ENCODE data around the gene GLTP. TPM values are rescaled to one million over a fixed set of nuclear protein-coding genes. Genes with fewer than 3 reads are reported as not detected.

Gene GLTP
- total and polyA plus RNA-seq, 2 of the 4 experiments (the other 2 are of a cell fraction) = 34.4 to 58.4 TPM

- no peaks in the 10 kb centered on the region for H3K9me3 ChIP-seq (ENCODE audit: control insufficient read depth, insufficient read depth, low read length)
- H3K27me3 ChIP-seq (ENCODE audit: control insufficient read depth, insufficient read depth, low read length) = no peaks in the 10 kb centered on the region; the same call in 1 of the 2 replicates
- H4K8ac ChIP-seq (ENCODE audit: low read depth in 2 of 2, low read length in 2 of 2) = no peak overlapping the region
- H3K9ac ChIP-seq (ENCODE audit: low read depth, low read length) = no peak overlapping the region
- H2AK5ac ChIP-seq (ENCODE audit: low read depth, low read length) = no peak overlapping the region
- no peak overlapping the region for H3K4me3 ChIP-seq (ENCODE audit: insufficient read depth, low read depth, low read length)
- intact Hi-C loops (cut with micrococcal nuclease) (no loop called here), in situ Hi-C loops (cut with MboI; ENCODE audit: low sequenced_read_pairs) (no loop called here), dilution Hi-C loops (cut with HindIII; ENCODE audit: low sequenced_read_pairs, unreplicated experiment) (no loop called here)
- no peak overlapping the region for H3K18ac ChIP-seq (ENCODE audit: low read depth, low read length)
- CTCF ChIA-PET = no interaction called here
- no peaks in the 10 kb centered on the region for H3K79me1 ChIP-seq (ENCODE audit: low read depth in 1 of 2, low read length in 2 of 2)
- no peak overlapping the region for H3K4me2 ChIP-seq (ENCODE audit: low read depth, low read length)
- H2AFZ ChIP-seq (replicated peaks; ENCODE audit: low read length, poor library complexity) = no peak overlapping the region
- H2BK15ac ChIP-seq (ENCODE audit: low read depth, low read length) = no peak overlapping the region
- no peaks in the 10 kb centered on the region for H3K9me1 ChIP-seq (ENCODE audit: insufficient read depth, low read length)
- TF ChIP-seq MXI1 (IDR thresholded peaks at IDR 0.05; ENCODE audit: borderline replicate concordance, low read depth, low read length) = no peak
- no peak for TF ChIP-seq BHLHE40 (IDR thresholded peaks at IDR 0.05; ENCODE audit: low read depth, low read length)
- no peak for TF ChIP-seq RAD21 (IDR thresholded peaks at IDR 0.05; ENCODE audit: low read length)
- TF ChIP-seq CTCF (conservative IDR thresholded peaks at IDR 0.05; ENCODE audit: low read depth, low read length) = no peak
- TF ChIP-seq MAZ (IDR thresholded peaks at IDR 0.05; ENCODE audit: borderline replicate concordance, low read depth, low read length) = no peak
- no peak overlapping the region for H2AK9ac ChIP-seq (replicated peaks; ENCODE audit: low read depth, low read length, poor library complexity)
- no peak overlapping the region for H3K4ac ChIP-seq (ENCODE audit: low read depth, low read length)
- no peaks in the 10 kb centered on the region for H3K36me3 ChIP-seq (ENCODE audit: control insufficient read depth, insufficient read depth, low read length)
- BruUV-seq (replicated peaks) = no TSS peak
- H4K5ac ChIP-seq (ENCODE audit: low read depth, low read length) = no peak overlapping the region
- 56% methylated on average over 3 of the region's 6 CpGs; no CpG with 5 or more reads in 1 of the 2 experiments for WGBS, 2 experiments (ENCODE audit: extremely low coverage in 2 of 2, insufficient read length in 1 of 2)
- no peaks in the 10 kb centered on the region for H3K4me1 ChIP-seq (ENCODE audit: control insufficient read depth, insufficient read depth, low read length)
- no peak overlapping the region for H3K56ac ChIP-seq (ENCODE audit: extremely low read depth, insufficient read depth, low read length)
- H2BK5ac ChIP-seq (ENCODE audit: low read depth, low read length, poor library complexity, severe bottlenecking) = no peak overlapping the region
- no peak overlapping the region for H3K23ac ChIP-seq (ENCODE audit: low read depth, low read length)
- no peak overlapping the region for H3K27ac ChIP-seq (ENCODE audit: insufficient read depth, low read length)
- H4K20me1 ChIP-seq (ENCODE audit: insufficient read depth, low read length) = no peaks in the 10 kb centered on the region
- DNase-seq = no peak
- ATAC-seq (ENCODE audit: low read depth) = no peak
- no peak overlapping the region for H2BK120ac ChIP-seq (ENCODE audit: low read depth, low read length)
- no peak overlapping the region for H2BK20ac ChIP-seq (ENCODE audit: low read depth, low read length)
- POLR2A ChIA-PET (ENCODE audit: unreplicated experiment) = no interaction called here
- no peak overlapping the region for H4K91ac ChIP-seq (ENCODE audit: insufficient read depth, low read depth, low read length)
- no peak overlapping the region for H3K14ac ChIP-seq (replicated peaks; ENCODE audit: low read depth, low read length)
These were observed 40.9 kb downstream of the GLTP start for GRCh38 chr12:109839444-109839843.
